B cell (primary cell): ENCODE measurements around the gene BCAS4. TPM values are rescaled to one million over a fixed set of nuclear protein-coding genes. Genes with fewer than 3 reads are reported as not detected.

Source experiments
- ATAC-seq: fragments of 200-7000 bp; cut with Tn5 transposase; one replicate; pipeline ENCODE4 v1.10.0; 2021; ENCODE audit warnings: low read depth, mild to moderate bottlenecking, moderate number of reproducible peaks, moderate library complexity
- CTCF ChIA-PET: fragments of 350-600 bp; sonication (Branson Sonifier 250); formaldehyde crosslinking; loops from one replicate; lab custom pipeline; 2021; ENCODE audit warnings: antibody characterized with exemption, inconsistent platforms; lab: Charles Lee
- POLR2A ChIA-PET: fragments of 350-600 bp; sonication (Branson Sonifier 250); formaldehyde crosslinking; loops from one replicate; lab custom pipeline; 2021; ENCODE audit warnings: antibody characterized with exemption; lab: Charles Lee
- DNase-seq: peaks from one replicate; pipeline ENCODE4 v3.0.0; 2013
- H2AFZ ChIP-seq: 2 replicates; pipeline ENCODE4 v1.6.1; 2012; ENCODE audit warnings: mild to moderate bottlenecking, low read depth, low read length; ENCODE audit not compliant: insufficient read depth, poor library complexity, severe bottlenecking
- H3K27ac ChIP-seq, 2 donors: 1 replicate in 1 of 2; 2 replicates in 1 of 2; pipeline ENCODE4 v1.5.1; 2012 to 2013; ENCODE audit warnings: low read length in 2 of 2, mild to moderate bottlenecking in 2 of 2, moderate library complexity in 1 of 2
- H3K27me3 ChIP-seq, 4 experiments: fragments of 200-600 bp in 1 of 4; sonication (generic) in 1 of 4; replicated peaks in 1 of 4; 1 replicate in 2 of 4; 2 replicates in 2 of 4; pipeline versions ENCODE4 v1.6.1 to v1.7.0; 2013 to 2016; ENCODE audit warnings: low read length in 3 of 4, mild to moderate bottlenecking in 2 of 4, mixed read lengths in 1 of 4, moderate library complexity in 1 of 4; ENCODE audit not compliant: insufficient read depth in 4 of 4, control insufficient read depth in 3 of 4; ENCODE audit errors: control extremely low read depth in 1 of 4
- H3K36me3 ChIP-seq, 2 experiments: replicated peaks in 1 of 2; 1 replicate in 1 of 2; 2 replicates in 1 of 2; pipeline versions ENCODE4 v1.6.1 to v1.7.1; 2013; ENCODE audit warnings: low read length in 1 of 2; ENCODE audit not compliant: insufficient read depth in 2 of 2, control insufficient read depth in 1 of 2; ENCODE audit errors: control extremely low read depth in 1 of 2, extremely low read depth in 1 of 2
- H3K4me1 ChIP-seq, 2 donors: fragments of 200-600 bp in 1 of 2; sonication (generic) in 1 of 2; 1 replicate in 1 of 2; 2 replicates in 1 of 2; pipeline versions ENCODE4 v1.5.1 to v1.6.1; 2013 to 2017; ENCODE audit warnings: low read length in 2 of 2; ENCODE audit not compliant: control insufficient read depth in 2 of 2, insufficient read depth in 2 of 2
- H3K4me2 ChIP-seq: replicated peaks from 2 replicates; pipeline ENCODE3; 2012; ENCODE audit warnings: mild to moderate bottlenecking, low read depth, low read length; ENCODE audit not compliant: poor library complexity, severe bottlenecking
- H3K4me3 ChIP-seq, 5 experiments: fragments of 200-600 bp in 1 of 5; sonication (generic) in 1 of 5; 1 replicate in 3 of 5; 2 replicates in 2 of 5; pipeline versions ENCODE4 v1.5.1 to v1.7.0; 2011 to 2016; ENCODE audit warnings: low read length in 4 of 5, mild to moderate bottlenecking in 4 of 5, low read depth in 2 of 5, control low read depth in 1 of 5, moderate library complexity in 1 of 5; ENCODE audit not compliant: insufficient read depth in 1 of 5; ENCODE audit errors: control extremely low read depth in 1 of 5, extremely low read depth in 1 of 5
- H3K79me2 ChIP-seq: fragments of 200-600 bp; sonication (generic); one replicate; pipeline ENCODE4 v1.6.0; 2016; ENCODE audit warnings: low read length; ENCODE audit not compliant: control insufficient read depth, insufficient read depth
- H3K9ac ChIP-seq: fragments of 200-600 bp; sonication (generic); 2 replicates; pipeline ENCODE4 v1.6.1; 2017; ENCODE audit warnings: mild to moderate bottlenecking, low read length, moderate library complexity
- H3K9me3 ChIP-seq, 3 donors: one replicate each; pipeline versions ENCODE4 v1.6.1 to v1.7.1; 2013; ENCODE audit warnings: low read length in 2 of 3; ENCODE audit not compliant: control insufficient read depth in 2 of 3, insufficient read depth in 1 of 3; ENCODE audit errors: control extremely low read depth in 1 of 3
- H4K20me1 ChIP-seq: 2 replicates; pipeline ENCODE4 v1.6.0; 2012; ENCODE audit warnings: mild to moderate bottlenecking, low read length; ENCODE audit not compliant: insufficient read depth, control insufficient read depth, poor library complexity, severe bottlenecking
- H3K27ac Mint-ChIP-seq: one replicate; pipeline ENCODE4 v1.8.0; 2021; ENCODE audit warnings: mixed read lengths
- H3K27me3 Mint-ChIP-seq: one replicate; pipeline ENCODE4 v1.8.0; 2021; ENCODE audit warnings: mixed read lengths
- H3K4me1 Mint-ChIP-seq: one replicate; pipeline ENCODE4 v1.8.0; 2021; ENCODE audit warnings: mixed read lengths
- H3K4me3 Mint-ChIP-seq: one replicate; pipeline ENCODE4 v1.8.0; 2021; ENCODE audit warnings: mixed read lengths
- H3K9me3 Mint-ChIP-seq: one replicate; pipeline ENCODE4 v1.8.0; 2022; ENCODE audit warnings: mixed read lengths; ENCODE audit not compliant: insufficient read depth
- CTCF ChIP-seq: fragments of 200-600 bp; IDR thresholded peaks from one replicate; pipeline ENCODE4 v1.8.0; 2022; ENCODE audit warnings: antibody characterized with exemption, mild to moderate bottlenecking
- EZH2 ChIP-seq: IDR thresholded peaks from 2 replicates; pipeline ENCODE4 v1.6.1; 2012; ENCODE audit warnings: borderline replicate concordance, low read depth, mild to moderate bottlenecking, moderate library complexity, low read length; ENCODE audit not compliant: insufficient read depth, poor library complexity, severe bottlenecking
- WGBS: methylation state at CpG from one replicate; pipeline ENCODE4 v1.1.5; 2013; ENCODE audit warnings: missing lambda C conversion rate; ENCODE audit not compliant: insufficient coverage; 5-methylcytosine and 5-hydroxymethylcytosine counted together
- intact Hi-C: fragments of 100-400 bp; cut with micrococcal nuclease; formaldehyde crosslinking; loops from one replicate; pipeline ENCODE4 v1.10.0; 2022
- polyA plus RNA-seq: library from polyadenylated mRNA; depleted of rRNA; stranded (reverse); fragments of >200 nt; gene quantifications from 2 replicates; pipeline ENCODE4 v1.2.3, GENCODE V29; 2012
- total RNA-seq, 2 donors: library from RNA; stranded (reverse); fragments of 120-200 nt in 1 of 2; gene quantifications; 1 replicate in 1 of 2; 2 replicates in 1 of 2; pipeline versions ENCODE4 v1.2.3 to v1.2.4, GENCODE V29; 2013 to 2022

BCAS4 gene
- total and polyA plus RNA-seq, 2 donors (not counting 1 experiment from before 2014, with no cell fraction given), result 44.8 to 88.2 TPM

GRCh38 chr20:50828363-50829136 lies 33.7 kb downstream of the BCAS4 start:
- no peak overlapping the region for H3K4me3 Mint-ChIP-seq
- Histone ChIP-seq H2AFZ (no peak overlapping the region), H3K27me3 (no peaks in the 10 kb centered on the region), H3K4me1 (no peaks in the 10 kb centered on the region), H3K36me3 (peaks cover 9 to 73% of the 10 kb centered on the region in 2 experiments), H3K9ac (no peak overlapping the region), H3K4me3 (no peak overlapping the region), H3K4me2 (no peak overlapping the region), H3K9me3 (no peaks in the 10 kb centered on the region), H3K27ac (no peak overlapping the region), H3K79me2 (peaks cover 96% of the 10 kb centered on the region), H4K20me1 (peaks cover 45% of the 10 kb centered on the region)
- DNase-seq, result no peak
- H3K27ac Mint-ChIP-seq, result peak overlapping the region; percentile 32
- H3K9me3 Mint-ChIP-seq, result no peaks in the 10 kb centered on the region
- intact Hi-C loops, result no loop called here
- H3K27me3 Mint-ChIP-seq, result no peaks in the 10 kb centered on the region
- TF ChIP-seq EZH2 (no peak), CTCF (no peak)
- ChIA-PET POLR2A (interaction anchor here (1.3 kb wide), 1 partner anchor 34 kb away, joined by 3 read pairs; no protein-coding TSS in a partner anchor), CTCF (no interaction called here)
- WGBS, result 99% methylated on average over 12 of the region's 13 CpGs
- H3K4me1 Mint-ChIP-seq, result peaks cover 16% of the 10 kb centered on the region
- ATAC-seq, result no peak

- Histone ChIP-seq H4K20me1 (peaks cover 54% of the 10 kb centered on the region), H3K79me2 (peaks cover 90% of the 10 kb centered on the region), H3K4me3 (no peak overlapping the region), H2AFZ (no peak overlapping the region), H3K4me2 (no peak overlapping the region), H3K36me3 (peaks cover 8 to 74% of the 10 kb centered on the region in 2 experiments), H3K27ac (no peak overlapping the region), H3K9me3 (no peaks in the 10 kb centered on the region), H3K4me1 (peaks cover 0 to 4% of the 10 kb centered on the region in 2 donors), H3K27me3 (no peaks in the 10 kb centered on the region), H3K9ac (no peak overlapping the region)
- H3K4me3 Mint-ChIP-seq, result no peak overlapping the region
- CTCF ChIA-PET, result interaction anchor here (0.7 to 1.4 kb wide), 4 partner anchors 10 to 37 kb away, joined by 3 to 4 read pairs (median 3); partner anchors contain the start of gene BCAS4
- TF ChIP-seq EZH2 (no peak), CTCF (no peak)
- intact Hi-C loops, result no loop called here
- no peaks in the 10 kb centered on the region for H3K27me3 Mint-ChIP-seq
- no peak for DNase-seq
- POLR2A ChIA-PET, result interaction anchor here (1.2 kb wide), 1 partner anchor 12 kb away, joined by 3 read pairs; no protein-coding TSS in a partner anchor
- no peak overlapping the region for H3K27ac Mint-ChIP-seq
- 93% methylated on average over 6 of the region's 6 CpGs for WGBS
- H3K4me1 Mint-ChIP-seq, result peaks cover 7% of the 10 kb centered on the region
- no peak for ATAC-seq
- H3K9me3 Mint-ChIP-seq, result no peaks in the 10 kb centered on the region
These were observed 36.8 kb downstream of the BCAS4 start for GRCh38 chr20:50831622-50832021.
